Muscle of arm (tissue), 12 donors: ENCODE measurements around the gene FAM110A. TPM values are rescaled to one million over a fixed set of nuclear protein-coding genes. Genes with fewer than 3 reads are reported as not detected.
"Not testable (repeated sequence)": the region's sequence is repeated elsewhere in the genome, so short reads cannot be mapped to it uniquely, and the experiment has no call there.

Source experiments
- DNase-seq: peaks from one replicate; pipeline ENCODE4 v3.0.0-alpha.2; 2013
- polyA plus RNA-seq, 12 donors: library from polyadenylated mRNA; unstranded; fragments of 120-200 nt; gene quantifications; one replicate each; pipeline ENCODE4 v1.2.1, GENCODE V29; 2013; ENCODE audit not compliant: insufficient read length in 12 of 12

The FAM110A gene
- polyA plus RNA-seq, 12 donors, result 5.7 to 39.4 (median 11.3) TPM; not detected in 1

- no peak for DNase-seq
Observed at GRCh38 chr20:870758-871157, 37.2 kb downstream of the FAM110A start.

- DNase-seq, result no peak
Observed at GRCh38 chr20:871436-871835, 37.9 kb downstream of the FAM110A start.

DNA sequence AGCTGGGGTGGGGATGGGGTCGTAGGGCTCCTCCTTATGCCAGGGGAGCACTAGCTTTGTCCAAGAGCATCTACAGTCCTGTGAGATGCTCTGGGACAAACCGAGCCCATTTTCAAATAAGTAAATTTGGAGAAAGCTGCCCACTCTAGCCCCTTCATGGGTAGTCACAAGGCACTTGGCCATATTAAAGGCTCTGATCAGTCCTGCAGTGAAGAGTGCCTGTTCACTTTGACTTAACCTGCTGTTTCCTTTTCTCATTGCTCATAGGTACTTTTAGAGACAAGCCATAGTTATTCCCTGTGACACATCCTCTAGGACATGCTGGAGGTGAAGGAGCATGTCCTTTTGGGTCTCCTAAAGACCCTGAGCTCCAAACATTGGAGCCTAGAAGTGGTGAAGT lies 38.4 kb downstream of the FAM110A start:
- no peak for DNase-seq

DNA sequence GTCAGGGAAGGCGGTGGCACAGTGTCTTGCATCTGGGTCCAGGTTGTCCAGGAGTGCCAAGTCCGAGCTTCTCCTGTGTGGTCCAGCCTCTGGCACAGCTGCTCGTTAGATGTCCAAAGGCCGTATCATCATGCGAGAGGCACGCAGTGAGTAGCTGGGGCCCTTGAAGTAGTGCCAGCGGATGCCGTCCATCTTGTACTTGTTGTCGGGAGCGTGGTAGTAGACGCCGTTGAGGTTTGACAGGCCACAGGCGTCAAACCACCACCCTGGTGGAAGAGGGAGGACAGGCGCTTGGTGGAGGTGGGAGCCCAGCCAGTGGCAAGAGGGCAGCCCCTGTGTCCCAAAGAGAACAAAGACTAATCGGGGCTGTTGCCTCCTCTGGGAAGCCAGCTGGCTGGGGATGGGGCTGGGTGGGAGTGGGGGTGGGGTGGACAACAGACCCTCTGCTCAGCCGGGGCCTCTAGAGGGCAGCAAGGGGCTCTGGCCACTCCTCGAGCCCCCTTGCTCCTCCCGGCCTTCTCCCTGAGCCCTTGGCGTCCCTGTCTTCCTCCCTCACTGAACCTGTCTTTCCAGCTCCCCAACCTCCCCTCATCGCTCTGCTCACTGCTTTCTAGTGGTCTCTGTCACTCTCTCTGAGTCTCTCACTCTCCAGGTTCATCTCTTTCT lies 39.5 kb downstream of the FAM110A start:
- no peak for DNase-seq

- no peak for DNase-seq
Observed at GRCh38 chr20:873875-874607, 40.5 kb downstream of the FAM110A start.

DNA sequence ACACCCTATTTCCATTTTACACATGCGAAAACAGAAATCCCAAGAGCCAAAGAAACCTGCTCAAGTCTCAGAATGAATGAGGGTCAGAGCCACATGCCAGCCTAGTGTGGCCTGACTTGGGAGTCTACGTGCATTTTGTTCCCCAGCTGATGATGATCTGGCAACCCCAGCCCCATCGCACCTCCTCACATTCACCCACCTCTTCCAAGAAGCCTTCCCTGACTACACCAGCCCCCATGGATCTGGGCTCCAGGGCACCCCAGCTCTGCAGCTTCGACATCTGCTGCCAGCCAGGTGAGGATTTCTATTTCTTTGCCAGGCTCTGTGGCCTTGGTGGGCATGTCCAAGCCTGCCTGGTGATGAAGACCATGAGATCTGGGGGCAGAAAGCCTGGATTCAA lies 41.6 kb downstream of the FAM110A start:
- DNase-seq, result no peak

- DNase-seq, result no peak
Observed at GRCh38 chr20:877814-878213, 44.3 kb downstream of the FAM110A start.

GRCh38 chr20:878511-879307 lies 45.2 kb downstream of the FAM110A start:
- peak; percentile 35 for DNase-seq

DNA sequence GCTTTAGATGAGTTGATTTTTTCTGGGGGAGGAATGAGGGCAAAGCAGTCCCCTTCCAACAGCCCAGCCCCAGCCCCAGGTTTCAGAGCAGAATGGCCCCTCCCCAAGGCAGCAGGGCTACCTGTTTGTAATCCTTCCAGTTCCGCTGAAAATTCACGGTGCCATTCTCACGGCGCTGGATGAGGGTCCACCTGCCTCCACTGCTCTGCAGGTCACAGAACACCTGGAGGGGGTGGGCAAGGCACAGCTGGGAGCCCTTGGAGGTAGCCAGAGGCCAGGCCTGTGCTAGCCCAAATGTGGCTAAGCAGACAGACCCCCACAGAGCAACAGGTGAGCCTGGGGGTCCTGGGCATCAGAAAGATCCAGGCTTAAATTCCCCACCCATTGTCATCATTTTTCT lies 46.1 kb downstream of the FAM110A start:
- DNase-seq, result no peak

- DNase-seq, result no peak
Observed at GRCh38 chr20:881051-881782, 47.7 kb downstream of the FAM110A start.

- no peak for DNase-seq
Observed at GRCh38 chr20:881783-882144, 48.2 kb downstream of the FAM110A start.

GRCh38 chr20:884983-885952 lies 51.8 kb downstream of the FAM110A start:
- DNase-seq, result no peak

DNA sequence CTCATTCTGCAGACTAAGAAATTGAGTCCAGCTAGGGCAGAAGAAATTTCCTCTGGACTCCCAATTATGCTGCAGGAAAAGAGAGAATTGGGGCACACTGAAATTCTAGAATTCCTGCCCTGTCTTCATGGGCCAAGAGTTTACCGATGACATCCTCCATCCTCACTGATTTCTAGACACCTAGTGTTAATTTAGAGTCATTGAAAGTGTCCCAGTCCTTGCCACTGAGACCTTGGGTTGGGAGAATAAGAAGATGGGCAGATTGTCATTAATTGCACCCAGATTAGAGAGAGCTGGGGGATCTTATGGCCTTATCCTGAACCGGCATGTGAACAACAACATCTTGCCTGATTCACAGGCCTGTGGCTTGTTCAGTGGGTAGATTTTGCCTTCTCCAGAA lies 53.6 kb downstream of the FAM110A start:
- DNase-seq, result no peak

GRCh38 chr20:888057-888456 lies 54.5 kb downstream of the FAM110A start:
- DNase-seq, result no peak

DNA sequence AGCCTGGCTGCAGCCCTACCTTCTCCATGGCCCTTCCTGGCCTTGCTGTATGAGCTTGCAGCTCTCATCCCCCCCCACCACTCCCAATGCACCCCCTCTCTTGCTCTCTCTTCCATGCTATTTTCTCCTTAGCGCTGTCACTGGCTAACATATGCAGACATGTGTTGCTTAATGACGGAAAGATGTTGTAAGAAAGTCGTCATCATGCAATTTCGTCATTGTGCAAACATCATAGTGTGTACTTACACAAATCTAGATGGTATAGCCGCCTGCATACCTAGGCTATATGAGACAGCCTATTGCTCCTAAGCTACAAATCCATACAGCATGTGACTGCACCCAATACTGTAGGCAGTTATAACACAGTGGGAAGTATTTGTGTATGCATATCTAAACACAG lies 55.6 kb downstream of the FAM110A start:
- no peak for DNase-seq

- DNase-seq, result no peak
Observed at GRCh38 chr20:889932-890463, 56.5 kb downstream of the FAM110A start.

- DNase-seq, result no peak
Observed at GRCh38 chr20:890666-891057, 57.1 kb downstream of the FAM110A start.

- no peak for DNase-seq
Observed at GRCh38 chr20:891058-891705, 57.7 kb downstream of the FAM110A start.

- no peak for DNase-seq
Observed at GRCh38 chr20:891706-892080, 58.2 kb downstream of the FAM110A start.

DNA sequence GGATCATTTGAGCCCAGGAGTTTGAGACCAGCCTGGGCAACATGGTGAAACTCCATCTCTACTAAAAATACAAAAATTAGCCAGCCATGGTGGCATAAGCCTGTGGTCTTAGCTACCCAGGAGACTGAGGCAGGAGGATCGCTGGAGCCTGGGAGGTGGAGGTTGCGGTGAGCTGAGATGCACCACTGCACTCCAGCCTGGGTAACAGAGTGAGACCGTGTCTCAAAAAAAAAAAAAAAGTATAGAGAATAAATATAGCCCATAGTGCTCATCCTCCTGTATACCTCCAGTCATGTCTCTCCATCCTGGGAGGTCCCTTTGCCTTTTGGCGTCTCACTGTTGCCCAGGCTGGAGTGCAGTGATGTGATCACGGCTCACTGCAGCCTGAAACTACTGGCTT lies 58.9 kb downstream of the FAM110A start:
- DNase-seq, result not testable (repeated sequence)
